Measurements from ENCODE around the gene STK40.

GRCh38 chr1:36432616-36433015, 46.9 kb upstream of the STK40 start:
- TF ChIP-seq POLR2AphosphoS5 (IDR thresholded peaks at IDR 0.05) (peak; percentile 22), POLR2A (IDR thresholded peaks at IDR 0.05) (no peak), CTCF (IDR thresholded peaks at IDR 0.05) (no peak)
